Esophagus squamous epithelium (tissue), 5 donors: ENCODE measurements around the gene AGFG2. TPM values are rescaled to one million over a fixed set of nuclear protein-coding genes. Genes with fewer than 3 reads are reported as not detected.

ENCODE experiments used
- DNase-seq: peaks from one replicate; lab custom pipeline; 2025; lab: John Stamatoyannopoulos, UW
- H3K27ac ChIP-seq, 4 donors: fragments of 200-600 bp; sonication (generic); one replicate each; pipeline ENCODE4 v1.5.1; 2016 to 2019; ENCODE audit warnings: mild to moderate bottlenecking in 1 of 4
- H3K27me3 ChIP-seq, 4 donors: fragments of 200-600 bp; sonication (generic); 1 replicate in 3 of 4; 2 replicates in 1 of 4; pipeline versions ENCODE4 v1.5.1 to v1.6.0; 2017 to 2021; ENCODE audit warnings: antibody characterized with exemption in 1 of 4
- H3K36me3 ChIP-seq, 3 donors: fragments of 200-600 bp; sonication (generic); one replicate each; pipeline ENCODE4 v1.5.1; 2016 to 2019
- H3K4me1 ChIP-seq, 3 donors: fragments of 200-600 bp; sonication (generic); one replicate each; pipeline ENCODE4 v1.5.1; 2017 to 2019
- H3K4me3 ChIP-seq, 4 donors: fragments of 200-600 bp; sonication (generic); 1 replicate in 3 of 4; 2 replicates in 1 of 4; pipeline ENCODE4 v1.5.1; 2016 to 2019; ENCODE audit warnings: mild to moderate bottlenecking in 2 of 4, moderate library complexity in 1 of 4
- H3K9me3 ChIP-seq, 3 donors: fragments of 200-600 bp; sonication (generic); one replicate each; pipeline ENCODE4 v1.5.1; 2016 to 2019
- CTCF ChIP-seq, 6 experiments: fragments of 450-650 bp in 4 of 6; fragments of 200-600 bp in 2 of 6; sonication (generic) in 2 of 6; IDR thresholded peaks; one replicate each; pipeline ENCODE4 v1.5.1; 2016 to 2019; ENCODE audit warnings: antibody characterized with exemption in 6 of 6, mild to moderate bottlenecking in 4 of 6, moderate library complexity in 4 of 6
- POLR2A ChIP-seq, 4 donors: fragments of 450-650 bp; IDR thresholded peaks; one replicate each; pipeline ENCODE4 v1.6.1; 2017; ENCODE audit warnings: antibody characterized with exemption in 4 of 4, mild to moderate bottlenecking in 4 of 4, moderate library complexity in 3 of 4
- WGBS, 2 donors: methylation state at CpG; one replicate each; pipeline ENCODE4 v1.1.5; 2018; 5-methylcytosine and 5-hydroxymethylcytosine counted together
- intact Hi-C: fragments of 100-400 bp; cut with DNase I; formaldehyde crosslinking; loops from one replicate; pipeline ENCODE4 v1.15.0; 2022
- total RNA-seq, 4 donors: library from RNA; depleted of rRNA; stranded (reverse); fragments of >200 nt; gene quantifications; one replicate each; pipeline ENCODE4 v1.1.0, GENCODE V29; 2016
- donor health status: DM: yes; HTN: yes; CAD: no.

AGFG2 gene
- total RNA-seq, 4 donors from 2014 or later = 14.5 to 49.2 (median 26.6) TPM

- WGBS, 2 donors = 91 to 95% methylated on average over 29 to 31 of the region's 44 CpGs
- Histone ChIP-seq H3K36me3 (peaks cover 40 to 65% (median 44%) of the 10 kb centered on the region in 3 donors), H3K4me1 (peaks cover 8 to 20% (median 14%) of the 10 kb centered on the region in 3 donors), H3K27me3 (peaks cover 0 to 17% (median 0%) of the 10 kb centered on the region in 4 donors), H3K9me3 (no peaks in the 10 kb centered on the region), H3K27ac (no peak overlapping the region), H3K4me3 (no peak overlapping the region)
- TF ChIP-seq POLR2A (IDR thresholded peaks at IDR 0.05) (no peak), CTCF (IDR thresholded peaks at IDR 0.05) (no peak)
- intact Hi-C loops = no loop called here
- DNase-seq = no peak
These were observed 35.6 kb downstream of the AGFG2 start for GRCh38 chr7:100574362-100575205.

- Histone ChIP-seq H3K27me3 (peaks cover 0 to 12% (median 0%) of the 10 kb centered on the region in 4 donors), H3K4me1 (peaks cover 2 to 14% (median 8%) of the 10 kb centered on the region in 3 donors), H3K27ac (no peak overlapping the region), H3K4me3 (no peak overlapping the region), H3K9me3 (no peaks in the 10 kb centered on the region), H3K36me3 (peaks cover 45 to 72% (median 50%) of the 10 kb centered on the region in 3 donors)
- no peak for DNase-seq
- intact Hi-C loops = no loop called here
- 74 to 77% methylated on average over 8 to 10 of the region's 14 CpGs for WGBS, 2 donors
- TF ChIP-seq CTCF (IDR thresholded peaks at IDR 0.05) (no peak), POLR2A (IDR thresholded peaks at IDR 0.05) (no peak)
These were observed 36.2 kb downstream of the AGFG2 start for GRCh38 chr7:100575206-100575631.

GRCh38 chr7:100575746-100576383, 36.9 kb downstream of the AGFG2 start:
- TF ChIP-seq POLR2A (IDR thresholded peaks at IDR 0.05) = no peak
- no peak for TF ChIP-seq CTCF (IDR thresholded peaks at IDR 0.05)
- Histone ChIP-seq H3K27me3 (peaks cover 0 to 6% (median 0%) of the 10 kb centered on the region in 4 donors), H3K36me3 (peaks cover 45 to 77% (median 53%) of the 10 kb centered on the region in 3 donors), H3K4me3 (no peak overlapping the region), H3K9me3 (no peaks in the 10 kb centered on the region), H3K4me1 (peaks cover 0 to 9% (median 2%) of the 10 kb centered on the region in 3 donors), H3K27ac (no peak overlapping the region)
- 89% methylated on average over 11 of the region's 17 CpGs; no CpG with 5 or more reads in 1 of the 2 donors for WGBS, 2 donors
- DNase-seq = no peak
- intact Hi-C loops = no loop called here

- no peak for TF ChIP-seq CTCF (IDR thresholded peaks at IDR 0.05)
- no peak for TF ChIP-seq POLR2A (IDR thresholded peaks at IDR 0.05)
- H3K4me3 ChIP-seq = no peak overlapping the region
- WGBS, 2 donors = 88 to 90% methylated on average over 6 of the region's 13 CpGs
- no peak overlapping the region for H3K27ac ChIP-seq
- H3K27me3 ChIP-seq = no peaks in the 10 kb centered on the region
- peaks cover 0 to 9% (median 0%) of the 10 kb centered on the region in 3 donors for H3K4me1 ChIP-seq
- no peaks in the 10 kb centered on the region for H3K9me3 ChIP-seq
- DNase-seq = no peak
- peaks cover 45 to 83% (median 60%) of the 10 kb centered on the region in 3 donors for H3K36me3 ChIP-seq
- intact Hi-C loops = no loop called here
These were observed 37.5 kb downstream of the AGFG2 start for GRCh38 chr7:100576384-100576993.
